Panc1 (cell line): ENCODE measurements around the gene ARL15. TPM values are rescaled to one million over a fixed set of nuclear protein-coding genes. Genes with fewer than 3 reads are reported as not detected.

ENCODE experiments used
- ATAC-seq: fragments of 200-7000 bp; cut with Tn5 transposase; 2 replicates; pipeline ENCODE4 v1.9.1; 2020; ENCODE audit warnings: mild to moderate bottlenecking, moderate library complexity
- BruUV-seq: library from RNA; stranded (reverse); fragments of 400-500 nt; replicated peaks from 2 replicates; lab custom pipeline; 2021; lab: Mats Ljungman, UMichigan
- CTCF ChIA-PET: fragments of 300-600 bp; sonication (Branson Sonifier 250); formaldehyde crosslinking; loops from one replicate; lab custom pipeline; 2022; ENCODE audit warnings: antibody characterized with exemption; lab: Charles Lee
- POLR2A ChIA-PET: fragments of 300-600 bp; sonication (Branson Sonifier 250); formaldehyde crosslinking; loops from one replicate; lab custom pipeline; 2022; ENCODE audit warnings: antibody characterized with exemption; lab: Charles Lee
- DNase-seq: peaks from one replicate; pipeline ENCODE4 v3.0.0-alpha.2; 2010; ENCODE audit warnings: low read depth, low spot score
- H3K27ac ChIP-seq: 2 replicates; pipeline ENCODE4 v1.5.1; 2011; ENCODE audit warnings: mild to moderate bottlenecking, low read length, inconsistent platforms
- H3K27me3 ChIP-seq: fragments of 200-500 bp; sonication (Bioruptor generic); 2 replicates; pipeline ENCODE4 v1.6.0; 2014; ENCODE audit warnings: low read length, inconsistent platforms; ENCODE audit not compliant: control insufficient read depth, insufficient read depth
- H3K36me3 ChIP-seq: fragments of 200-500 bp; sonication (Bioruptor generic); 2 replicates; pipeline ENCODE4 v1.5.1; 2014; ENCODE audit warnings: inconsistent platforms, mild to moderate bottlenecking, low read length, moderate library complexity; ENCODE audit not compliant: control insufficient read depth, insufficient read depth
- H3K4me1 ChIP-seq: 2 replicates; pipeline ENCODE4 v1.5.1; 2011; ENCODE audit warnings: inconsistent platforms, mild to moderate bottlenecking, low read length, moderate library complexity; ENCODE audit not compliant: control insufficient read depth, insufficient read depth
- H3K4me3 ChIP-seq, 2 experiments: 2 replicates each; pipeline ENCODE4 v1.5.1; 2011 to 2012; ENCODE audit warnings: low read depth in 2 of 2, low read length in 2 of 2, mild to moderate bottlenecking in 2 of 2, inconsistent platforms in 1 of 2, moderate library complexity in 1 of 2
- H3K9me3 ChIP-seq: fragments of 200-500 bp; sonication (Bioruptor generic); 2 replicates; pipeline ENCODE4 v1.5.1; 2014; ENCODE audit warnings: low read depth, mild to moderate bottlenecking, inconsistent platforms, low read length, moderate library complexity; ENCODE audit not compliant: control insufficient read depth, insufficient read depth
- POLR2AphosphoS5 ChIP-seq: IDR thresholded peaks from 2 replicates; pipeline ENCODE4 v1.6.1; 2012; ENCODE audit warnings: mild to moderate bottlenecking, low read depth, low read length, moderate library complexity
- SIN3A ChIP-seq: IDR thresholded peaks from 2 replicates; pipeline ENCODE4 v1.6.1; 2012; ENCODE audit warnings: low read depth, mild to moderate bottlenecking, low read length, moderate library complexity, borderline replicate concordance; ENCODE audit not compliant: insufficient read depth
- TCF7L2 ChIP-seq: IDR thresholded peaks from 2 replicates; pipeline ENCODE4 v1.6.1; 2011; ENCODE audit warnings: mild to moderate bottlenecking, low read depth, low read length, inconsistent platforms
- in situ Hi-C: cut with HindIII; loops from 2 replicates; pipeline ENCODE4 v1.10.0; 2016; ENCODE audit warnings: low sequenced_read_pairs, low pct_unique_long_range_greater_than_20kb
- intact Hi-C: fragments of 100-400 bp; cut with micrococcal nuclease; formaldehyde crosslinking; loops from one replicate; pipeline ENCODE4 v1.10.0; 2022; ENCODE audit not compliant: unreplicated experiment
- total RNA-seq: library from RNA; stranded (reverse); gene quantifications from one replicate; pipeline ENCODE4 v1.2.1, GENCODE V29; 2021; ENCODE audit not compliant: unreplicated experiment
- TF ChIP-seq, protein P1 (sequence below): fragments of 450-650 bp; IDR thresholded peaks from 2 replicates; pipeline ENCODE4 v1.5.1; 2017; ENCODE audit warnings: mild to moderate bottlenecking
- TF ChIP-seq, protein P2 (sequence below), 2 experiments: IDR thresholded peaks; 2 replicates each; pipeline ENCODE4 v1.6.1; 2011 to 2012; ENCODE audit warnings: low read depth in 2 of 2, control low read depth in 1 of 2, low read length in 1 of 2, mild to moderate bottlenecking in 1 of 2, moderate library complexity in 1 of 2; ENCODE audit not compliant: insufficient read depth in 1 of 2

ARL15 gene
- total RNA-seq, 1 experiment from 2014 or later: 16.5 TPM

DNA sequence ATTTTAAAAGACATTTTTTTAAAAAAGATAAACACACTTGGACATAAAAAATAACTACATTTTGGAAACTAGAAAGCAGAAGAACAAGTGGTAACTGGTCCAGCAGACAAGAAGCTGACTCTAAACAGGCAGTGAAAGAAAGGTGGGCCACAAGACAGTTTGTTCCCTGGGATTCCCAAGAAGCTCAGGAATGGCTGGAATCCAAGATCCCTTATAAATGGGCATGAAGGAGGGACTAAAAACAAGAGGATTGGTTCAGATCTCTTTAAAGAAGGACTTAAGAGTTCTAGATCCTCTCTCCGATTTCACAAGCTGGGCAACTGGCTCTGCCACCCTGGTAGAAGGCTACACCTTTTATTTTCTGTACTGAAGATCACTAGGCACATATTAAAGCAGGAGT is 102.8 kb downstream of the ARL15 start:
- intact Hi-C loops (no loop called here), in situ Hi-C loops (no loop called here)
- H3K27ac ChIP-seq: no peak overlapping the region
- H3K4me3 ChIP-seq: no peak overlapping the region
- TF ChIP-seq, protein P1, sequence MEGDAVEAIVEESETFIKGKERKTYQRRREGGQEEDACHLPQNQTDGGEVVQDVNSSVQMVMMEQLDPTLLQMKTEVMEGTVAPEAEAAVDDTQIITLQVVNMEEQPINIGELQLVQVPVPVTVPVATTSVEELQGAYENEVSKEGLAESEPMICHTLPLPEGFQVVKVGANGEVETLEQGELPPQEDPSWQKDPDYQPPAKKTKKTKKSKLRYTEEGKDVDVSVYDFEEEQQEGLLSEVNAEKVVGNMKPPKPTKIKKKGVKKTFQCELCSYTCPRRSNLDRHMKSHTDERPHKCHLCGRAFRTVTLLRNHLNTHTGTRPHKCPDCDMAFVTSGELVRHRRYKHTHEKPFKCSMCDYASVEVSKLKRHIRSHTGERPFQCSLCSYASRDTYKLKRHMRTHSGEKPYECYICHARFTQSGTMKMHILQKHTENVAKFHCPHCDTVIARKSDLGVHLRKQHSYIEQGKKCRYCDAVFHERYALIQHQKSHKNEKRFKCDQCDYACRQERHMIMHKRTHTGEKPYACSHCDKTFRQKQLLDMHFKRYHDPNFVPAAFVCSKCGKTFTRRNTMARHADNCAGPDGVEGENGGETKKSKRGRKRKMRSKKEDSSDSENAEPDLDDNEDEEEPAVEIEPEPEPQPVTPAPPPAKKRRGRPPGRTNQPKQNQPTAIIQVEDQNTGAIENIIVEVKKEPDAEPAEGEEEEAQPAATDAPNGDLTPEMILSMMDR: no peak
- TF ChIP-seq SIN3A: no peak
- no peak for TF ChIP-seq TCF7L2
- TF ChIP-seq, protein P2, sequence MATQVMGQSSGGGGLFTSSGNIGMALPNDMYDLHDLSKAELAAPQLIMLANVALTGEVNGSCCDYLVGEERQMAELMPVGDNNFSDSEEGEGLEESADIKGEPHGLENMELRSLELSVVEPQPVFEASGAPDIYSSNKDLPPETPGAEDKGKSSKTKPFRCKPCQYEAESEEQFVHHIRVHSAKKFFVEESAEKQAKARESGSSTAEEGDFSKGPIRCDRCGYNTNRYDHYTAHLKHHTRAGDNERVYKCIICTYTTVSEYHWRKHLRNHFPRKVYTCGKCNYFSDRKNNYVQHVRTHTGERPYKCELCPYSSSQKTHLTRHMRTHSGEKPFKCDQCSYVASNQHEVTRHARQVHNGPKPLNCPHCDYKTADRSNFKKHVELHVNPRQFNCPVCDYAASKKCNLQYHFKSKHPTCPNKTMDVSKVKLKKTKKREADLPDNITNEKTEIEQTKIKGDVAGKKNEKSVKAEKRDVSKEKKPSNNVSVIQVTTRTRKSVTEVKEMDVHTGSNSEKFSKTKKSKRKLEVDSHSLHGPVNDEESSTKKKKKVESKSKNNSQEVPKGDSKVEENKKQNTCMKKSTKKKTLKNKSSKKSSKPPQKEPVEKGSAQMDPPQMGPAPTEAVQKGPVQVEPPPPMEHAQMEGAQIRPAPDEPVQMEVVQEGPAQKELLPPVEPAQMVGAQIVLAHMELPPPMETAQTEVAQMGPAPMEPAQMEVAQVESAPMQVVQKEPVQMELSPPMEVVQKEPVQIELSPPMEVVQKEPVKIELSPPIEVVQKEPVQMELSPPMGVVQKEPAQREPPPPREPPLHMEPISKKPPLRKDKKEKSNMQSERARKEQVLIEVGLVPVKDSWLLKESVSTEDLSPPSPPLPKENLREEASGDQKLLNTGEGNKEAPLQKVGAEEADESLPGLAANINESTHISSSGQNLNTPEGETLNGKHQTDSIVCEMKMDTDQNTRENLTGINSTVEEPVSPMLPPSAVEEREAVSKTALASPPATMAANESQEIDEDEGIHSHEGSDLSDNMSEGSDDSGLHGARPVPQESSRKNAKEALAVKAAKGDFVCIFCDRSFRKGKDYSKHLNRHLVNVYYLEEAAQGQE (IDR thresholded peaks at IDR 0.05; ENCODE audit: insufficient read depth in 1 of 2, low read depth in 2 of 2, low read length in 1 of 2): no peak
- no peak for TF ChIP-seq POLR2AphosphoS5
- H3K4me1 ChIP-seq: no peaks in the 10 kb centered on the region
- POLR2A ChIA-PET: no interaction called here
- H3K36me3 ChIP-seq: no peaks in the 10 kb centered on the region
- no TSS peak for BruUV-seq
- ATAC-seq (no peak), DNase-seq (no peak)
- CTCF ChIA-PET: no interaction called here
- H3K9me3 ChIP-seq: no peaks in the 10 kb centered on the region
- no peaks in the 10 kb centered on the region for H3K27me3 ChIP-seq

DNA sequence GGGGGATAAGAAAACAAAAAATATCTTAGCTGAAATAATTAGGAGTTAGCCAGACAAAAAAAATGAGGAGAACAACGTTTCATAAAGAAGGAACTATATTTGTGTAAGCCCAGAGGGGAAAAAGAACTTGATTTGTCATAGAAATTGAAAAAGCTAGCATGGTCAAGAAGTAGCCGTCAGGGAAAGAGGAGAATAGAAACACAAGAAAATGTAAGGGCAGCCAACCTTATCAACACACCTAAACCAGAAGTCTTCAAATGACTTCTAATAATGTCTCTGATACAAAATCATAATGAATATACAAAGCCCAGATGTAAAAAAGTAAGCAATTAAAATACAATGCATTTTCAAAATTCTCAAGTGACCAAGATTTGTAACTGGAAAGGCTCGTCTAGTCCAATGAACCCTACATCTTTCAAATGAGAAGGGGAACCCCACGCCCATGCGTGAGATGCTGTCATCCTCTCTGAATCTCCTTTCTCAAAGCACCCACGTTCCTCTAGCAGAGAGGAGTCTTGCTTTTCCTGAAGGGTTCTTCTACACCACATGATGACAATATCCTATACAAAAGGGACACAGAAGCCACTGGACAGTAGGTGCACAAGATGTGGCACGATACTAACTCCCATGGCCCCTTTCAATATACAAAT is 103.7 kb downstream of the ARL15 start:
- DNase-seq (no peak), ATAC-seq (no peak)
- BruUV-seq: no TSS peak
- H3K4me3 ChIP-seq: no peak overlapping the region
- CTCF ChIA-PET: no interaction called here
- in situ Hi-C loops: no loop called here
- intact Hi-C loops: no loop called here
- no peaks in the 10 kb centered on the region for H3K4me1 ChIP-seq
- no peaks in the 10 kb centered on the region for H3K27me3 ChIP-seq
- H3K36me3 ChIP-seq: no peaks in the 10 kb centered on the region
- H3K9me3 ChIP-seq: no peaks in the 10 kb centered on the region
- POLR2A ChIA-PET: no interaction called here
- TF ChIP-seq, protein P2 (IDR thresholded peaks at IDR 0.05; ENCODE audit: insufficient read depth in 1 of 2, low read depth in 2 of 2, low read length in 1 of 2): no peak
- TF ChIP-seq POLR2AphosphoS5: no peak
- TF ChIP-seq SIN3A: no peak
- TF ChIP-seq, protein P1: no peak
- no peak for TF ChIP-seq TCF7L2
- H3K27ac ChIP-seq: no peak overlapping the region
